ENCODE measurements around the gene HOGA1. TPM values are rescaled to one million over a fixed set of nuclear protein-coding genes. Genes with fewer than 3 reads are reported as not detected.

The HOGA1 gene
- total RNA-seq, 5 donors from 2014 or later (not counting 1 experiment from before 2014, with no cell fraction given), result 0.18 TPM; not detected in 4

DNA sequence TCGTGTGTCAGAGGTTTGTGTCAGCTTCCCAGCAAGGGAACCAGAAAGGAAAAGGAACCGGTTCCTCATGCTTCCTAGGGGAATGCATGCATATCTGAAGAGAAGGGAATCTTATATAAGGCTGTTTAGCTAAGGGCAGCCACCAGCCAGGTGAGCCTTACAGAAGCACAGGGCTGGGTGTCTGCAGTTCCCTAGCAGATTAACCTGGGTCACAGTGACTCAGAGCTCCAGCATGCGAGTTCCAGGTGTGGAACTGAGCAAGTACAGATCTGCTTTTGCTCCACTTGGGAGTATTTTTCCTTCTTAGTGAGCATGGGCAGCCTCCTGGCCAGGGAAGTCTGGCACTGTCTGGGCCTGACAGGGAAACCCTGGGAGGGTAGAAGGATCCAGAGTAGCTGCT lies 12.6 kb upstream of the HOGA1 start:
- Mint-ChIP-seq H3K27ac (no peak overlapping the region), H3K27me3 (peaks cover 0 to 2% of the 10 kb centered on the region in 2 donors), H3K4me3 (no peak overlapping the region), H3K36me3 (peaks cover 3% of the 10 kb centered on the region), H3K9me3 (no peaks in the 10 kb centered on the region), H3K4me1 (no peaks in the 10 kb centered on the region)
- Histone ChIP-seq H3K4me3 (ENCODE audit: control insufficient read depth in 1 of 2, extremely low read depth in 1 of 2, low read length in 1 of 2) (no peak overlapping the region), H3K36me3 (ENCODE audit: control insufficient read depth in 2 of 2, extremely low read depth in 1 of 2, insufficient read depth in 1 of 2, low read length in 1 of 2) (no peaks in the 10 kb centered on the region), H3K27ac (ENCODE audit: low read length) (no peak overlapping the region), H3K4me1 (ENCODE audit: control insufficient read depth in 1 of 2, extremely low read depth in 1 of 2, insufficient read depth in 2 of 2, low read length in 2 of 2) (no peaks in the 10 kb centered on the region), H3K27me3 (replicated peaks in 1 of 2; ENCODE audit: control insufficient read depth in 2 of 2, extremely low read depth in 1 of 2, insufficient read depth in 2 of 2, low read length in 1 of 2) (peaks cover 0 to 10% of the 10 kb centered on the region in 2 experiments), H3K9me3 (no peaks in the 10 kb centered on the region)
- 92% methylated on average over 3 of the region's 3 CpGs for WGBS (ENCODE audit: insufficient coverage)
- POLR2A ChIA-PET, result no interaction called here
- DNase-seq, result no peak
- CTCF ChIA-PET, result interaction anchor here in 1 of 2 donors (0.6 to 1.6 kb wide), 2 partner anchors 10 to 47 kb away, joined by 3 to 12 read pairs; no protein-coding TSS in a partner anchor
- ATAC-seq (replicated peaks in 1 of 4), result no peak

DNA sequence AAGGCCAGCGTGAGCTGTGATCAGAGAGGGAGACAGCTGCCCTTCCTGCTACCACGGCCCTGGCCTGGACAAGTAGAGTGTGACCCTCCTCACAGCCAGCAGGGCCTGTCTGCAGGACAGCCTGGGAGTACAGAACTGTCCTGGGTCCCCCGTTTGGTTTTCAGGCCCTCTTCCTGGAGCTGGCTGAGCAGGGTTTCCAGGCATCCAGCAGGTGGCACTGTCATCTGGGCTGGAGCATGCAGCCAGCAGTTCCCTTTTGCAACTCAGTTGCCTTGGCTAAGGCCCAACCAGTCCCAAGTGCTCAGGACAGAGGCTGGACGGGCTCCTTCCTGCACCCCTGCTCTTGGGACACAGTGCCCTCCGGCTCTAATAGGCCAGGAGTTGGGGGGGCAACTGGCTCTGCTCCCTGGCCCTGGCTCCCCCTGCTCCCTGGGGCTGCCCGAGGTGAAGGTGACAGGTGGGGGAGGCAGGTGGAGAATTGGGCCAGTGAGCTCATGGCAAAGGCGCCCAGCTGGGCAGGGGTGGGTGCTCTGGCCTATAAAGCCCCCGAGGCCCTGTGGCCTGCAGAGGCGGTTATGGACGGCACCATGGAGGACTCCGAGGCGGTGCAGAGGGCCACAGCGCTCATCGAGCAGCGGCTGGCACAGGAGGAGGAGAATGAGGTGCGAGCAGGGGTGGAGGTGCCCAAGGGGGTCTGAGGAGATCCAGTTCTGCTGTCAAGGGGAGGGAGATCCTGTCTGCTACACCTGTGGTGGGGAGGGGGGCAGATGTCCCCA lies 11.8 kb upstream of the HOGA1 start, which contains the start of gene ANKRD2:
ANKRD2 (plus strand) TSS at position 566 of the 776 bp plus-strand sequence; CDS start at position 576, 10 bp downstream.
- POLR2A ChIA-PET, result no interaction called here
- peaks cover 3% of the 10 kb centered on the region for H3K36me3 Mint-ChIP-seq
- ATAC-seq (replicated peaks in 1 of 4) (peak in 3 of 4 experiments; percentile 54 to 64 (median 58)), DNase-seq (peak in 30 of 35 experiments; percentile 8 to 62 (median 38))
- peaks cover 0 to 2% of the 10 kb centered on the region in 2 donors for H3K27me3 Mint-ChIP-seq
- H3K9me3 Mint-ChIP-seq, result no peaks in the 10 kb centered on the region
- WGBS (ENCODE audit: insufficient coverage), result 78% methylated on average over 14 of the region's 16 CpGs
- no peaks in the 10 kb centered on the region for H3K4me1 Mint-ChIP-seq
- Histone ChIP-seq H3K9me3 (no peaks in the 10 kb centered on the region), H3K4me3 (ENCODE audit: control insufficient read depth in 1 of 2, extremely low read depth in 1 of 2, low read length in 1 of 2) (no peak within 1 kb of the TSS), H3K36me3 (ENCODE audit: control insufficient read depth in 2 of 2, extremely low read depth in 1 of 2, insufficient read depth in 1 of 2, low read length in 1 of 2) (no peaks in the 10 kb centered on the region), H3K27ac (ENCODE audit: low read length) (no peak within 1 kb of the TSS), H3K4me1 (ENCODE audit: control insufficient read depth in 1 of 2, extremely low read depth in 1 of 2, insufficient read depth in 2 of 2, low read length in 2 of 2) (no peaks in the 10 kb centered on the region), H3K27me3 (replicated peaks in 1 of 2; ENCODE audit: control insufficient read depth in 2 of 2, extremely low read depth in 1 of 2, insufficient read depth in 2 of 2, low read length in 1 of 2) (peaks cover 0 to 10% of the 10 kb centered on the region in 2 experiments)
- CTCF ChIA-PET, result interaction anchor here in 1 of 2 donors (0.6 to 1.6 kb wide), 2 partner anchors 9 to 162 kb away, joined by 3 to 12 read pairs; no protein-coding TSS in a partner anchor
- H3K27ac Mint-ChIP-seq, result no peak within 1 kb of the TSS
- no peak within 1 kb of the TSS for H3K4me3 Mint-ChIP-seq

DNA sequence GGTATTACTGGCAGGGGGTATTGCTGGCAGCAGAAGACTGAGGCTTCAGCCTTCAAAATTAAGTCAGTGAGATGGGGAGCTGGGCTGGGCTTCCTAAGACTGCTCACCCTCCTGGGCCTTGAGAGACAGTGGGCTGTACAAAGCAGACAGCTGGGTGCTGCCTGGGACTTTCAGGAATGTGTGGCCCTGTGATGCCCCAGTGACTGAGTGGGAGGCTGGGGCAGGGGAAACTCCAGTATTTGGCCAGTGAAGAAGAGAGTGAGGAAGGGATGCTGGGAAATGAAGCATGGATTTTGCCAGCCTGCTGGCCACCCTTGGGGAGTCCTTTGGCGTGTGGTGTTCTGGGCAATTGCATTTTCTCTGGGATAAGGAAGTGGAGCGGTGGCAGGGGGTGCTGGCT lies 11.2 kb upstream of the HOGA1 start:
- WGBS (ENCODE audit: insufficient coverage), result 86% methylated on average over 1 of the region's 2 CpGs
- Mint-ChIP-seq H3K4me1 (no peaks in the 10 kb centered on the region), H3K4me3 (no peak overlapping the region), H3K36me3 (peaks cover 3% of the 10 kb centered on the region), H3K27me3 (peaks cover 0 to 2% of the 10 kb centered on the region in 2 donors), H3K9me3 (no peaks in the 10 kb centered on the region), H3K27ac (no peak overlapping the region)
- Histone ChIP-seq H3K9me3 (no peaks in the 10 kb centered on the region), H3K4me1 (ENCODE audit: control insufficient read depth in 1 of 2, extremely low read depth in 1 of 2, insufficient read depth in 2 of 2, low read length in 2 of 2) (no peaks in the 10 kb centered on the region), H3K27me3 (replicated peaks in 1 of 2; ENCODE audit: control insufficient read depth in 2 of 2, extremely low read depth in 1 of 2, insufficient read depth in 2 of 2, low read length in 1 of 2) (peaks cover 0 to 13% of the 10 kb centered on the region in 2 experiments), H3K27ac (ENCODE audit: low read length) (no peak overlapping the region), H3K4me3 (ENCODE audit: control insufficient read depth in 1 of 2, extremely low read depth in 1 of 2, low read length in 1 of 2) (no peak overlapping the region), H3K36me3 (ENCODE audit: control insufficient read depth in 2 of 2, extremely low read depth in 1 of 2, insufficient read depth in 1 of 2, low read length in 1 of 2) (no peaks in the 10 kb centered on the region)
- CTCF ChIA-PET, result interaction anchor here in 1 of 2 donors (1.6 kb wide), 1 partner anchor 8 kb away, joined by 3 read pairs; no protein-coding TSS in a partner anchor
- POLR2A ChIA-PET, result no interaction called here
- no peak for DNase-seq
- no peak for ATAC-seq (replicated peaks in 1 of 4)

DNA sequence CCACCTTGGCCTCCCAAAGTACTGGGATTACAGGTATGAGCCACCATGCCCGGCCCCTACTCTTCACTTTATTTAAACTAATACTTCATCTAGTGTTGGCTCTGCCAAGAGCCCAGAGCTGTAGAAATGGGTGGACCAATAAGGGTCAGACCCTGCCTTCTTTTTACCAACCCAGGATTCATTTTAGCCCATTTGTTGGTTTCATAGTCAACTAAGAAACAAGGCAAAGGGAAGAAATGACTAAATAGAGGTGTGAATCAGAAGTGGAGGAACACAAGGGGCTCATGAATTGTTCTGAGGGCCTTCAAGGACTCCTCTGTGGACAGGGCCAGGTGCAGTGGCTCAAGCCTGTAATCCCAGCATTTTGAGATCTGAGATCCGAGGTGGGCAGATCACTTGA lies 10.5 kb upstream of the HOGA1 start:
- Mint-ChIP-seq H3K9me3 (no peaks in the 10 kb centered on the region), H3K4me1 (no peaks in the 10 kb centered on the region), H3K27me3 (peaks cover 0 to 2% of the 10 kb centered on the region in 2 donors), H3K4me3 (no peak overlapping the region), H3K27ac (no peak overlapping the region), H3K36me3 (peaks cover 3% of the 10 kb centered on the region)
- ChIA-PET POLR2A (no interaction called here), CTCF (no interaction called here)
- WGBS (ENCODE audit: insufficient coverage), result no CpG with 5 or more reads among the region's 2 CpGs
- Histone ChIP-seq H3K27ac (ENCODE audit: low read length) (no peak overlapping the region), H3K4me1 (ENCODE audit: control insufficient read depth in 1 of 2, extremely low read depth in 1 of 2, insufficient read depth in 2 of 2, low read length in 2 of 2) (no peaks in the 10 kb centered on the region), H3K4me3 (ENCODE audit: control insufficient read depth in 1 of 2, extremely low read depth in 1 of 2, low read length in 1 of 2) (no peak overlapping the region), H3K36me3 (ENCODE audit: control insufficient read depth in 2 of 2, extremely low read depth in 1 of 2, insufficient read depth in 1 of 2, low read length in 1 of 2) (no peaks in the 10 kb centered on the region), H3K27me3 (replicated peaks in 1 of 2; ENCODE audit: control insufficient read depth in 2 of 2, extremely low read depth in 1 of 2, insufficient read depth in 2 of 2, low read length in 1 of 2) (peaks cover 0 to 20% of the 10 kb centered on the region in 2 experiments), H3K9me3 (no peaks in the 10 kb centered on the region)
- ATAC-seq (replicated peaks in 1 of 4) (no peak), DNase-seq (no peak)

DNA sequence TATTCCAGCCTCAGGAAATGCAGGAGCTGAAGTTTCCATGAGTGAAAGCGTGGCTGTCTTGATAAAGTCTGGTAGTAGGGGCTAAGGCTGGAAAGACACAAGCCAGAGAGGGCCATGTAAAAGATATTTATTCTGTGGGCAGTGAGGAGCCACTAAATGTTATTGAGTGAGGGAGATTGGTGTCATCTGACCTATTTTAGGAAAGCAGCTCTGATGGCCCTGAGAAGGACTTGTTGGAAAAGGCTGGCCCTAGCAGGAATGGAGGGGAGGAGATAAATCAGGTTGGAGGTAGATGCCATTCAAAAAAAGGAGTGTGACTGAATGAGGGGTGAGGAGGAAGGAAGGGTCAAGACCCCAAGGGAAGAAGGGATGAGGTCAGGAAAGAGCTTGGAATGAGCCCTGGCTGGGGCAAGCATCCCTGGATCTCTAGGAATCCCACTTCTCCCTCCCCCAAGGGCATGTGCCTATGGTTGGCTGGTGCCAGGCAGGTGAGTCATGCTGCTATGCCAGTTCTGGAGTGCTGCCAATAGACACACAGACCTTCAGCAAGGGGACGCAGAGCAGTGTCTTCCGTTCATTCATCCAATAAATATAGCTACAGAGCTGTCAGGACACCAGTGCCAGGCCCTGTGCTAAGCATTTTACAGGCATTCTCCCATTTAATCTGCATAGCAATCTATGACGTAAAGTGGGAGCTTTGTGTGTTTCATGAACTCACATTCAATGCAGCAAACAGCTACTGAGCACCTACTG lies 9.6 kb upstream of the HOGA1 start:
- Histone ChIP-seq H3K36me3 (ENCODE audit: control insufficient read depth in 2 of 2, extremely low read depth in 1 of 2, insufficient read depth in 1 of 2, low read length in 1 of 2) (no peaks in the 10 kb centered on the region), H3K4me3 (ENCODE audit: control insufficient read depth in 1 of 2, extremely low read depth in 1 of 2, low read length in 1 of 2) (no peak overlapping the region), H3K27me3 (replicated peaks in 1 of 2; ENCODE audit: control insufficient read depth in 2 of 2, extremely low read depth in 1 of 2, insufficient read depth in 2 of 2, low read length in 1 of 2) (peaks cover 0 to 20% of the 10 kb centered on the region in 2 experiments), H3K27ac (ENCODE audit: low read length) (no peak overlapping the region), H3K9me3 (no peaks in the 10 kb centered on the region), H3K4me1 (ENCODE audit: control insufficient read depth in 1 of 2, extremely low read depth in 1 of 2, insufficient read depth in 2 of 2, low read length in 2 of 2) (no peaks in the 10 kb centered on the region)
- no peak overlapping the region for H3K27ac Mint-ChIP-seq
- H3K27me3 Mint-ChIP-seq, result peaks cover 0 to 2% of the 10 kb centered on the region in 2 donors
- 51% methylated on average over 3 of the region's 4 CpGs for WGBS (ENCODE audit: insufficient coverage)
- no peak overlapping the region for H3K4me3 Mint-ChIP-seq
- CTCF ChIA-PET, result interaction anchor here in 1 of 2 donors (1.1 kb wide), 1 partner anchor 11 kb away, joined by 3 read pairs; no protein-coding TSS in a partner anchor
- no peak for ATAC-seq (replicated peaks in 1 of 4)
- POLR2A ChIA-PET, result interaction anchor here in 1 of 2 donors (0.5 kb wide), 1 partner anchor 28 kb away, joined by 3 read pairs; no protein-coding TSS in a partner anchor
- no peaks in the 10 kb centered on the region for H3K4me1 Mint-ChIP-seq
- H3K36me3 Mint-ChIP-seq, result peaks cover 2% of the 10 kb centered on the region
- no peak for DNase-seq
- H3K9me3 Mint-ChIP-seq, result no peaks in the 10 kb centered on the region

DNA sequence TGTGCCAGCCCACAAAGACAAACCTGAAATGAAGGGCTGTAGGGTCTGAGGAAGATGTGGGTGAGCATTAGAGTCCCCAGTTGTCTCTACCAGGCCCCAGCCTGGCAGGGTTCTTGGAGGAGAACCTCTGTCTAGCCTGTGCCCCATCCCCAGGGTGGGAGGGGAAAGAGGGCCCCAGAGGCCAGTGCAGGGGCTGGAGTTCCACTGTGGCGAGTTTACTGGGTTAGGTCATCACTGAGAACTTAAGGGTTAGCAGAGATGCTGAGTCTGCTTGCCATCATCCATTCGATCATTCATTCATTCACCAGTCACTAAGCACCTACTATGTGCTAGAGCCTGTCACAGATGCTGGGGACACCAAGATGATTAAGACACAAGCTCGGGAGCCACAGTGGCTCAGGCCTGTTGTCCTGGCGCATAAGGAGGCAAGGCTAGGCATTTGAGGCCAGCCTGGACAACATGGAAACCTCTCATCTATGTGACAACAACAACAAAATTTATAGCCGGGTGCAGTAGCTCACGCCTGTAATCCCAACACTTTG lies 9.0 kb upstream of the HOGA1 start:
- H3K9me3 Mint-ChIP-seq, result no peaks in the 10 kb centered on the region
- no peaks in the 10 kb centered on the region for H3K9me3 ChIP-seq
- H3K27me3 ChIP-seq (replicated peaks in 1 of 2; ENCODE audit: control insufficient read depth in 2 of 2, extremely low read depth in 1 of 2, insufficient read depth in 2 of 2, low read length in 1 of 2), result peaks cover 0 to 20% of the 10 kb centered on the region in 2 experiments
- ChIA-PET CTCF (interaction anchor here (0.5 to 1.1 kb wide), 5 partner anchors 10 to 326 kb away, joined by 3 to 5 read pairs (median 3); no protein-coding TSS in a partner anchor), POLR2A (no interaction called here)
- no peak overlapping the region for H3K4me3 ChIP-seq (ENCODE audit: control insufficient read depth in 1 of 2, extremely low read depth in 1 of 2, low read length in 1 of 2)
- H3K27ac Mint-ChIP-seq, result no peak overlapping the region
- whole genome bisulfite sequencing (ENCODE audit: insufficient coverage), result 83% methylated on average over 4 of the region's 6 CpGs
- H3K4me1 ChIP-seq (ENCODE audit: control insufficient read depth in 1 of 2, extremely low read depth in 1 of 2, insufficient read depth in 2 of 2, low read length in 2 of 2), result no peaks in the 10 kb centered on the region
- no peak overlapping the region for H3K27ac ChIP-seq (ENCODE audit: low read length)
- H3K4me1 Mint-ChIP-seq, result no peaks in the 10 kb centered on the region
- H3K4me3 Mint-ChIP-seq, result no peak overlapping the region
- ATAC-seq (replicated peaks in 1 of 4) (no peak), DNase-seq (no peak)
- no peaks in the 10 kb centered on the region for H3K36me3 Mint-ChIP-seq
- no peaks in the 10 kb centered on the region for H3K36me3 ChIP-seq (ENCODE audit: control insufficient read depth in 2 of 2, extremely low read depth in 1 of 2, insufficient read depth in 1 of 2, low read length in 1 of 2)
- peaks cover 0 to 4% of the 10 kb centered on the region in 2 donors for H3K27me3 Mint-ChIP-seq
